GM12878 (cell line): Measurements from ENCODE around the gene CD79A. TPM values are rescaled to one million over a fixed set of nuclear protein-coding genes. Genes with fewer than 3 reads are reported as not detected.
A peak's percentile ranks its signal among the peaks of the same experiment; 100 is the strongest.

ENCODE experiments used
- ATAC-seq: fragments of 200-7000 bp; cut with Tn5 transposase; 3 replicates; pipeline ENCODE4 v1.9.1; 2020; ENCODE audit warnings: mild to moderate bottlenecking, moderate library complexity
- BruUV-seq: library from RNA; stranded (reverse); fragments of 400-500 nt; replicated peaks from 2 replicates; lab custom pipeline; 2021; lab: Mats Ljungman, UMichigan
- CTCF ChIA-PET: fragments of 300-600 bp; sonication (Branson Sonifier 250); formaldehyde crosslinking; extraction: SDS; loops from one replicate; lab custom pipeline; 2021; ENCODE audit warnings: inconsistent platforms; lab: Yijun Ruan, JAX
- POLR2A ChIA-PET: fragments of 350-600 bp; formaldehyde crosslinking; extraction: SDS; loops from one replicate; lab custom pipeline; 2021; ENCODE audit warnings: inconsistent platforms; lab: Charles Lee
- RAD21 ChIA-PET: fragments of 300-600 bp; sonication (Branson Sonifier 250); formaldehyde crosslinking; loops from one replicate; lab custom pipeline; 2023; ENCODE audit warnings: antibody characterized with exemption; ENCODE audit not compliant: unreplicated experiment; lab: Charles Lee
- SMC1A ChIA-PET: fragments of 300-600 bp; sonication (Branson Sonifier 250); formaldehyde crosslinking; loops from one replicate; lab custom pipeline; 2023; ENCODE audit not compliant: unreplicated experiment, uncharacterized antibody; lab: Charles Lee
- DNase-seq: peaks from one replicate; pipeline ENCODE4 v3.0.0-alpha.2; 2011; ENCODE audit warnings: low read depth, low spot score
- FAIRE-seq: peaks from 3 replicates; lab custom pipeline; 2011; peaks lifted over from hg19 to GRCh38; lab: Jason Lieb, UNC
- H2AFZ ChIP-seq: 2 replicates; pipeline ENCODE4 v1.6.0; 2011; ENCODE audit warnings: low read depth, low read length, control low read depth; ENCODE audit not compliant: control insufficient read depth
- H3K27ac ChIP-seq: 2 replicates; pipeline ENCODE4 v1.5.1; 2011; ENCODE audit warnings: control low read depth; ENCODE audit not compliant: control insufficient read depth, insufficient read depth
- H3K27me3 ChIP-seq, 2 experiments: replicated peaks in 1 of 2; 2 replicates each; pipeline versions ENCODE4 v1.6.0 to v1.6.1; 2011; ENCODE audit warnings: low read length in 1 of 2; ENCODE audit not compliant: control insufficient read depth in 2 of 2, insufficient read depth in 2 of 2
- H3K36me3 ChIP-seq, 2 experiments: 2 replicates each; pipeline ENCODE4 v1.5.1; 2011; ENCODE audit warnings: low read length in 1 of 2; ENCODE audit not compliant: control insufficient read depth in 2 of 2, insufficient read depth in 2 of 2
- H3K4me1 ChIP-seq: 2 replicates; pipeline ENCODE4 v1.6.1; 2011; ENCODE audit warnings: mild to moderate bottlenecking, low read length, moderate library complexity, mixed read lengths; ENCODE audit not compliant: control insufficient read depth, insufficient read depth
- H3K4me2 ChIP-seq: 2 replicates; pipeline ENCODE4 v1.6.0; 2011; ENCODE audit warnings: control low read depth; ENCODE audit not compliant: control insufficient read depth, insufficient read depth
- H3K4me3 ChIP-seq: fragments of 200-600 bp; sonication (generic); 2 replicates; pipeline ENCODE4 v1.5.1; 2016
- H3K79me2 ChIP-seq: 2 replicates; pipeline ENCODE4 v1.6.0; 2011; ENCODE audit warnings: low read length; ENCODE audit not compliant: control insufficient read depth, insufficient read depth
- H3K9ac ChIP-seq: 2 replicates; pipeline ENCODE4 v1.8.0; 2011; ENCODE audit warnings: low read length, control low read depth, mixed read lengths; ENCODE audit not compliant: control insufficient read depth, insufficient read depth
- H3K9me3 ChIP-seq: replicated peaks from 3 replicates; pipeline ENCODE4 v1.5.1; 2011; ENCODE audit warnings: mild to moderate bottlenecking, low read length; ENCODE audit not compliant: control insufficient read depth, insufficient read depth
- H4K20me1 ChIP-seq: 2 replicates; pipeline ENCODE4 v1.6.0; 2011; ENCODE audit not compliant: control insufficient read depth, insufficient read depth
- ASH2L ChIP-seq: fragments of 300-600, 200-600 bp; sonication (generic); IDR thresholded peaks from 2 replicates; pipeline ENCODE4 v1.6.1; 2017; ENCODE audit warnings: low read depth, mild to moderate bottlenecking, borderline replicate concordance
- ATF3 ChIP-seq: IDR thresholded peaks from 2 replicates; pipeline ENCODE4 v1.6.1; 2011; ENCODE audit warnings: low read depth, mild to moderate bottlenecking, low read length, moderate library complexity, borderline replicate concordance; ENCODE audit errors: extremely low read depth
- BRCA1 ChIP-seq: IDR thresholded peaks from 2 replicates; pipeline ENCODE4 v1.6.1; 2011; ENCODE audit warnings: low read depth, low read length, improper control_type of control experiment
- HDGF ChIP-seq: fragments of 450-650 bp; IDR thresholded peaks from 2 replicates; pipeline ENCODE4 v1.6.1; 2016; ENCODE audit warnings: antibody characterized with exemption
- MAX ChIP-seq: IDR thresholded peaks from 2 replicates; pipeline ENCODE4 v1.6.1; 2012; ENCODE audit warnings: low read depth, low read length, improper control_type of control experiment
- MEF2A ChIP-seq: IDR thresholded peaks from 2 replicates; pipeline ENCODE4 v1.6.1; 2011; ENCODE audit warnings: low read depth, mild to moderate bottlenecking, low read length, moderate library complexity; ENCODE audit not compliant: insufficient read depth
- RAD21 ChIP-seq: IDR thresholded peaks from 2 replicates; pipeline ENCODE4 v1.6.1; 2011; ENCODE audit warnings: mild to moderate bottlenecking, low read depth, low read length, moderate library complexity; ENCODE audit not compliant: insufficient read depth
- RAD51 ChIP-seq: fragments of 450-650 bp; IDR thresholded peaks from 2 replicates; pipeline ENCODE4 v1.6.1; 2016; ENCODE audit warnings: moderate library complexity, mild to moderate bottlenecking, inconsistent platforms
- RELA ChIP-seq: fragments of 450-650 bp; IDR thresholded peaks from 2 replicates; pipeline ENCODE4 v1.8.0; 2014; ENCODE audit warnings: borderline replicate concordance; ENCODE audit not compliant: partially characterized antibody
- RUNX3 ChIP-seq: IDR thresholded peaks from 2 replicates; pipeline ENCODE4 v1.6.1; 2012; ENCODE audit warnings: low read length, inconsistent platforms
- SREBF1 ChIP-seq: IDR thresholded peaks from 2 replicates; pipeline ENCODE4 v1.6.1; 2012; ENCODE audit warnings: mild to moderate bottlenecking, low read length
- SREBF2 ChIP-seq: IDR thresholded peaks from 2 replicates; pipeline ENCODE4 v1.6.1; 2012; ENCODE audit warnings: mild to moderate bottlenecking, low read length
- TCF7 ChIP-seq: IDR thresholded peaks from 2 replicates; pipeline ENCODE4 v1.6.1; 2014; ENCODE audit warnings: antibody characterized with exemption, borderline replicate concordance
- WGBS: methylation state at CpG from one replicate; pipeline ENCODE4 v1.1.6; 2016; ENCODE audit warnings: low lambda C conversion rate; ENCODE audit not compliant: insufficient replicate concordance, insufficient coverage; ENCODE audit errors: missing lambda C conversion rate; 5-methylcytosine and 5-hydroxymethylcytosine counted together
- in situ Hi-C: fragments of 300-500 bp; cut with MboI; formaldehyde crosslinking; loops from 9 replicates; pipeline ENCODE4 v1.14.3; 2018; ENCODE audit warnings: mixed read lengths
- intact Hi-C: fragments of 100-400 bp; cut with micrococcal nuclease; formaldehyde crosslinking; loops from one replicate; pipeline ENCODE4 v1.14.2; 2022; ENCODE audit not compliant: unreplicated experiment
- polyA plus RNA-seq, 11 experiments: library from polyadenylated mRNA; depleted of rRNA in 4 of 11; unstranded in 6 of 11; stranded (reverse) in 5 of 11; fragments of >200 nt; fragmentation: Nextera tagmentation in 4 of 11; fragmentation: Illumina TruSeq in 1 of 11; extraction: Ambion mirVana in 4 of 11; extraction: Trizol in 1 of 11; gene quantifications; 1 replicate in 1 of 11; 2 replicates in 10 of 11; pipeline versions ENCODE4 v1.2.1 to v1.2.3, GENCODE V29; 2011 to 2016; ENCODE audit warnings: inconsistent platforms in 2 of 11, missing spikeins in 2 of 11, low read depth in 1 of 11
- total RNA-seq, 4 experiments: library from RNA; depleted of rRNA in 3 of 4; stranded (reverse); fragments of >200 nt in 3 of 4; fragmentation: Illumina TruSeq in 1 of 4; extraction: Trizol in 1 of 4; gene quantifications; 2 replicates each; pipeline versions ENCODE4 v1.2.1 to v1.2.3, GENCODE V29; 2013 to 2021
- TF ChIP-seq, protein P1 (sequence below): IDR thresholded peaks from 2 replicates; pipeline ENCODE4 v1.6.1; 2011; ENCODE audit warnings: mild to moderate bottlenecking, low read depth, low read length, moderate library complexity; ENCODE audit not compliant: insufficient replicate concordance
- TF ChIP-seq, protein P2 (sequence below): IDR thresholded peaks from 2 replicates; pipeline ENCODE4 v1.6.1; 2011; ENCODE audit warnings: borderline replicate concordance, low read depth, mild to moderate bottlenecking, moderate library complexity, mixed read lengths, low read length; ENCODE audit not compliant: insufficient read depth; ENCODE audit errors: extremely low read length

CD79A gene
- total and polyA plus RNA-seq, 10 of the 15 experiments (the other 5 are each of a cell fraction or from before 2014, with no cell fraction given), result 38.8 to 414 (median 282) TPM

- in situ Hi-C loops (no loop called here), intact Hi-C loops (no loop called here)
- Histone ChIP-seq H3K9me3 (no peaks in the 10 kb centered on the region), H3K27ac (peak within 1 kb of the TSS; percentile 98), H2AFZ (peak within 1 kb of the TSS; percentile 92), H3K4me2 (peak within 1 kb of the TSS; percentile 84), H3K9ac (peak within 1 kb of the TSS; percentile 100), H4K20me1 (peaks cover 10% of the 10 kb centered on the region), H3K36me3 (peaks cover 25 to 26% of the 10 kb centered on the region in 2 experiments), H3K4me1 (peaks cover 24% of the 10 kb centered on the region), H3K27me3 (no peaks in the 10 kb centered on the region), H3K4me3 (peak within 1 kb of the TSS; percentile 94), H3K79me2 (peaks cover 49% of the 10 kb centered on the region)
- BruUV-seq, result TSS peak; percentile 90
- RAD21 ChIA-PET, result interaction anchor here (0.6 to 4.4 kb wide), 13 partner anchors 9 to 200 kb away, joined by 3 to 57 read pairs (median 6); partner anchors contain the start of genes CD79A and RABAC1
- peak; percentile 89 for ATAC-seq
- DNase-seq, result peak; percentile 97
- WGBS, result under 1% methylated on average over 53 of the region's 76 CpGs
- SMC1A ChIA-PET, result interaction anchor here (0.5 to 4.9 kb wide), 18 partner anchors 9 to 491 kb away, joined by 3 to 47 read pairs (median 5); partner anchors contain the start of genes ARHGEF1 and CD79A
- FAIRE-seq, result peak; percentile 89
- CTCF ChIA-PET, result interaction anchor here (0.8 to 4.6 kb wide), 18 partner anchors 8 to 216 kb away, joined by 3 to 85 read pairs (median 6); partner anchors contain the start of genes CD79A, RABAC1 and ZNF574
- POLR2A ChIA-PET, result interaction anchor here (0.9 to 4.3 kb wide), 10 partner anchors 12 to 537 kb away, joined by 3 to 46 read pairs (median 8); partner anchors contain the start of genes CD79A and RABAC1
- TF ChIP-seq RELA, result peak; percentile 70
- TF ChIP-seq, protein P1, sequence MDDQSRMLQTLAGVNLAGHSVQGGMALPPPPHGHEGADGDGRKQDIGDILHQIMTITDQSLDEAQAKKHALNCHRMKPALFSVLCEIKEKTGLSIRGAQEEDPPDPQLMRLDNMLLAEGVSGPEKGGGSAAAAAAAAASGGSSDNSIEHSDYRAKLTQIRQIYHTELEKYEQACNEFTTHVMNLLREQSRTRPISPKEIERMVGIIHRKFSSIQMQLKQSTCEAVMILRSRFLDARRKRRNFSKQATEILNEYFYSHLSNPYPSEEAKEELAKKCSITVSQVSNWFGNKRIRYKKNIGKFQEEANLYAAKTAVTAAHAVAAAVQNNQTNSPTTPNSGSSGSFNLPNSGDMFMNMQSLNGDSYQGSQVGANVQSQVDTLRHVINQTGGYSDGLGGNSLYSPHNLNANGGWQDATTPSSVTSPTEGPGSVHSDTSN, result no peak
- no peak for TF ChIP-seq TCF7
- TF ChIP-seq, protein P2, sequence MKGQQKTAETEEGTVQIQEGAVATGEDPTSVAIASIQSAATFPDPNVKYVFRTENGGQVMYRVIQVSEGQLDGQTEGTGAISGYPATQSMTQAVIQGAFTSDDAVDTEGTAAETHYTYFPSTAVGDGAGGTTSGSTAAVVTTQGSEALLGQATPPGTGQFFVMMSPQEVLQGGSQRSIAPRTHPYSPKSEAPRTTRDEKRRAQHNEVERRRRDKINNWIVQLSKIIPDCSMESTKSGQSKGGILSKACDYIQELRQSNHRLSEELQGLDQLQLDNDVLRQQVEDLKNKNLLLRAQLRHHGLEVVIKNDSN, result no peak
- TF ChIP-seq ASH2L, result 0 out of 2 replicates have a peak, but pooled peaks have one; percentile 48
- TF ChIP-seq SREBF2, result no peak
- peak; percentile 97; the same call in 1 of the 2 replicates for TF ChIP-seq HDGF
- TF ChIP-seq SREBF1, result no peak
- TF ChIP-seq ATF3, result no peak
- no peak for TF ChIP-seq RAD51
- TF ChIP-seq MAX, result no peak; the same call in none of the 2 replicates
- no peak for TF ChIP-seq RAD21
- peak; percentile 80 for TF ChIP-seq RUNX3
- peak; percentile 97 for TF ChIP-seq BRCA1
- TF ChIP-seq MEF2A, result 0 out of 2 replicates have a peak, but pooled peaks have one; percentile 18
Observed at GRCh38 chr19:41859618-41860418, 17.3 kb upstream of the CD79A start, which contains the start of gene RPS19. Gene RPS19 (plus strand): TSS chr19:41860255. CDS start chr19:41860775, 520 bp downstream.
